ENCODE measurements around the gene C1QTNF1.
A peak's percentile ranks its signal among the peaks of the same experiment; 100 is the strongest.

Gene C1QTNF1

DNA sequence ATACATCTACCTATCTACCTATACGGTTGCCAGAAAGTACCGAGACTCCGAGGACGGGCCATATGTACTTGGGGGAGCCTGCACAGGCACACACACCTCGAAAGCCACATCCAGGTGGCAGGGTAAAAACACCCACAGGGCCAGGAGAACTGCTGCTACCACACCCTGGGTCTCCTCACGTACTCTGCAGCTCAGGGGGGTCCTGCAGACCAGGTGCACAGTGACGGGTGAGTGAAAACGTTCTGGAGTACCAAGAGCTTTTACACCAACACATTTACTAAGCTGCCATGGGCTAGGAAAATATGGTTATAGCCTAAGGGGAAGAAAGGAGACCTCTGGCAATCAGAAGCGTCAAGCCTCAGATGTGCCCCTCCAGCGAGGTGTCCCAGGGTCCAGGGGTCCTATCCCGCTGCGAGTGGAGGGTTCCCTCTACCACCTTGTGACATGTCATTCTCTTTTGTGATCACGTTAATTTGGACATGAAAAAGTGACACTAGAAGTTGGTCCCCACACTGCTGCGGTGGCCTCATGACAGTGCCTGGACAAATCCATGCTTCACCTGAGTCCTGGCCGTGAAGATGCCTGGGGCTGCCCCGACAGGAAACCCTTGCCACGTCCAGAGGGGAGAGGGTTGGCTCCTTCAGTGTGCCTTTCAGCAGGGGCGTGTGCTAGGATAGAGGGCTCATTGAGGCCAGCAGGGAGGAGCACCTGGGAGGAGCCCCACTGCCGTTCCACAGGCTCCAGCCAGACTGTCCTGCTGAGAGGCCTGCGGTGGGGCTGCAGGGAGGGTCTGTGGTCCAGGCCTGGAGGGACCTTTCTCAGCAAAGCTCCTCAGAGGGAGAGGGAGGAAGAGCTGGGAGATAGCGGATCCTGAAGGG, 16.2 kb upstream of the C1QTNF1 start:
- no peak overlapping the region for H3K27ac ChIP-seq
- DNase-seq, result no peak
- TF ChIP-seq, protein P1, sequence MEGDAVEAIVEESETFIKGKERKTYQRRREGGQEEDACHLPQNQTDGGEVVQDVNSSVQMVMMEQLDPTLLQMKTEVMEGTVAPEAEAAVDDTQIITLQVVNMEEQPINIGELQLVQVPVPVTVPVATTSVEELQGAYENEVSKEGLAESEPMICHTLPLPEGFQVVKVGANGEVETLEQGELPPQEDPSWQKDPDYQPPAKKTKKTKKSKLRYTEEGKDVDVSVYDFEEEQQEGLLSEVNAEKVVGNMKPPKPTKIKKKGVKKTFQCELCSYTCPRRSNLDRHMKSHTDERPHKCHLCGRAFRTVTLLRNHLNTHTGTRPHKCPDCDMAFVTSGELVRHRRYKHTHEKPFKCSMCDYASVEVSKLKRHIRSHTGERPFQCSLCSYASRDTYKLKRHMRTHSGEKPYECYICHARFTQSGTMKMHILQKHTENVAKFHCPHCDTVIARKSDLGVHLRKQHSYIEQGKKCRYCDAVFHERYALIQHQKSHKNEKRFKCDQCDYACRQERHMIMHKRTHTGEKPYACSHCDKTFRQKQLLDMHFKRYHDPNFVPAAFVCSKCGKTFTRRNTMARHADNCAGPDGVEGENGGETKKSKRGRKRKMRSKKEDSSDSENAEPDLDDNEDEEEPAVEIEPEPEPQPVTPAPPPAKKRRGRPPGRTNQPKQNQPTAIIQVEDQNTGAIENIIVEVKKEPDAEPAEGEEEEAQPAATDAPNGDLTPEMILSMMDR (IDR thresholded peaks at IDR 0.05; ENCODE audit: low read depth, low read length), result no peak
- no peak overlapping the region for H3K4me3 ChIP-seq (ENCODE audit: low read depth, low read length)
- H3K27me3 ChIP-seq (ENCODE audit: insufficient read depth, low read depth, severe bottlenecking), result no peaks in the 10 kb centered on the region
- no peaks in the 10 kb centered on the region for H3K9me3 ChIP-seq (ENCODE audit: severe bottlenecking)
- peaks cover 22% of the 10 kb centered on the region for H3K36me3 ChIP-seq

- Histone ChIP-seq H3K27me3 (ENCODE audit: insufficient read depth, low read depth, severe bottlenecking) (no peaks in the 10 kb centered on the region), H3K9me3 (ENCODE audit: severe bottlenecking) (peaks cover 6% of the 10 kb centered on the region), H3K36me3 (peaks cover 19% of the 10 kb centered on the region), H3K27ac (peak overlapping the region; percentile 77), H3K4me3 (ENCODE audit: low read depth, low read length) (peak overlapping the region; percentile 94)
- TF ChIP-seq, protein P1 (IDR thresholded peaks at IDR 0.05; ENCODE audit: low read depth, low read length), result no peak
- DNase-seq, result no peak
These were observed 15.1 kb upstream of the C1QTNF1 start for GRCh38 chr17:79008666-79009387.

DNA sequence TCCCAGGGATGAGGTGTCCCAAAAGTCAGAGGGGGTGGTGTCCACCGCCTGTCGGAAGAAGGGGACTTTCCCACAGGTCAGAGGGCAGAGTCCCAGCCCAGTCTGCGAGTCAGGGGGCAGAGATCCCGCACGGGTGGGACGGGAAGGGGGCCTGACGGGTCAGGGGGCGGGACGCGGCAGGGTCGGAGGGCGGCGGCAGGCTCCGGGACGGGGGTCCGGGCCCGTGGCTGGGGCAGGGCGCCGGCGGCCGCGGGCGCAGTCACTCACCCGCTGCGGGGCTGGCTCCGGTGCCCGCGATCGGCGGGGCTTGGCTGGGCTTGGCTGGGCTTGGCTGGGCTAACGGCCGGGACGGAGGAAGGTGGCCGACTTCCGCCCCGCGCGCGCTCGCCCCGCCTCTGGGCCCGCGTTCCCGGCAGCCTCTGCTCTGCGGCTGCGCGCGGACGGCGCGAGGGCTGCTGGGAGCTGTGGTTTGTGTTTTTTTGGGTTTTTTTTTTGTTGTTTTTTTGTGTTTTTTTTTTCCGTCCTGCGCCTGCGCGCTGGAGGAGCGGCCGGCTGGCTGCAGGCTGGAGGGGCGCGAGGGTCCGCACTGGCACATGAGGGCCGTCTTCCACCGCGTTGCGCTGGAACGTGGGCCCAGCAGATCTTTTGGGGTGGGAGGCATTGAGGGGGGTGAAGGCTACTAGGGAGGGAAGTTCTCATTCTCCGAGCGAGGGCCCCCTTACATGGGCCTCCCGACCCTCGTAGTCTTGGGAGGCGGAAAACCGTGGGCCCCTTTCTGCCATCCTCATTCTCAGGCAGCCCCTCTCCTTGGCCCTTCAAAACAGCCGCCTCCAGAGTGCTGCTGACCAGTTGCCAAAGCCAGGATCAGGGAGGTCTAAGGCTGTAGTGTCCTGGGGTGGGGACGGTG, 14.3 kb upstream of the C1QTNF1 start, which contains the start of gene CANT1:
Gene CANT1 (minus strand): TSS at position 368 of the 907 bp plus-strand sequence. CDS start 12,142 bp downstream, outside the sequence.
- DNase-seq, result peak; percentile 79
- TF ChIP-seq, protein P1 (IDR thresholded peaks at IDR 0.05; ENCODE audit: low read depth, low read length), result no peak
- Histone ChIP-seq H3K27me3 (ENCODE audit: insufficient read depth, low read depth, severe bottlenecking) (no peaks in the 10 kb centered on the region), H3K27ac (peak within 1 kb of the TSS; percentile 77), H3K9me3 (ENCODE audit: severe bottlenecking) (peaks cover 13% of the 10 kb centered on the region), H3K4me3 (ENCODE audit: low read depth, low read length) (peak within 1 kb of the TSS; percentile 94), H3K36me3 (peaks cover 19% of the 10 kb centered on the region)

DNA sequence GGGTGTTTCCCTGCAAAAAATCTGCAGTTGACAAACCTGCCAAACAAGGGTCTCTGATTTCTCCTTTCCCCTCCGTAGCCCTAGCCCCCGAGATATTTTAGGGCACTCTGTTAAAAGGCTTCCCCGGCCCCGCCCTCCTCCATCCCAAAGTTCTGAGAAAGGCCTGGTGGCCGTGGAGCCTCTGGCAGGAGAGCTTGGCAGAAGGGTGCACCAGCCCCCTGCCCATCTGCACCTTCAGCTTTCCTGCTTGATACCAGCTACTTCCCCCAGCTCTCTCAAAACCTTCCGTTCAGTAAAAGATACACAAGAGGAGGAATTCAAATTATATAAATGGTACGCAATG, 13.7 kb upstream of the C1QTNF1 start:
- TF ChIP-seq, protein P1 (IDR thresholded peaks at IDR 0.05; ENCODE audit: low read depth, low read length), result no peak
- Histone ChIP-seq H3K36me3 (peaks cover 19% of the 10 kb centered on the region), H3K9me3 (ENCODE audit: severe bottlenecking) (peaks cover 17% of the 10 kb centered on the region), H3K4me3 (ENCODE audit: low read depth, low read length) (peak overlapping the region; percentile 94), H3K27me3 (ENCODE audit: insufficient read depth, low read depth, severe bottlenecking) (no peaks in the 10 kb centered on the region), H3K27ac (no peak overlapping the region; the same call in 1 of the 2 replicates)
- no peak for DNase-seq

GRCh38 chr17:79011451-79012147, 12.4 kb upstream of the C1QTNF1 start:
- TF ChIP-seq, protein P1 (IDR thresholded peaks at IDR 0.05; ENCODE audit: low read depth, low read length), result no peak
- Histone ChIP-seq H3K9me3 (ENCODE audit: severe bottlenecking) (peaks cover 27% of the 10 kb centered on the region), H3K36me3 (peaks cover 19% of the 10 kb centered on the region), H3K27me3 (ENCODE audit: insufficient read depth, low read depth, severe bottlenecking) (no peaks in the 10 kb centered on the region), H3K27ac (no peak overlapping the region), H3K4me3 (ENCODE audit: low read depth, low read length) (no peak overlapping the region)
- no peak for DNase-seq

Data from WERI-Rb-1 (cell line).